COLO668 (cell line): ENCODE measurements around the gene ARL14EP.

ENCODE experiments used
- DNase-seq: peaks from one replicate; lab custom pipeline; 2025; ENCODE audit not compliant: unreplicated experiment; lab: John Stamatoyannopoulos, UW

ARL14EP gene

DNA sequence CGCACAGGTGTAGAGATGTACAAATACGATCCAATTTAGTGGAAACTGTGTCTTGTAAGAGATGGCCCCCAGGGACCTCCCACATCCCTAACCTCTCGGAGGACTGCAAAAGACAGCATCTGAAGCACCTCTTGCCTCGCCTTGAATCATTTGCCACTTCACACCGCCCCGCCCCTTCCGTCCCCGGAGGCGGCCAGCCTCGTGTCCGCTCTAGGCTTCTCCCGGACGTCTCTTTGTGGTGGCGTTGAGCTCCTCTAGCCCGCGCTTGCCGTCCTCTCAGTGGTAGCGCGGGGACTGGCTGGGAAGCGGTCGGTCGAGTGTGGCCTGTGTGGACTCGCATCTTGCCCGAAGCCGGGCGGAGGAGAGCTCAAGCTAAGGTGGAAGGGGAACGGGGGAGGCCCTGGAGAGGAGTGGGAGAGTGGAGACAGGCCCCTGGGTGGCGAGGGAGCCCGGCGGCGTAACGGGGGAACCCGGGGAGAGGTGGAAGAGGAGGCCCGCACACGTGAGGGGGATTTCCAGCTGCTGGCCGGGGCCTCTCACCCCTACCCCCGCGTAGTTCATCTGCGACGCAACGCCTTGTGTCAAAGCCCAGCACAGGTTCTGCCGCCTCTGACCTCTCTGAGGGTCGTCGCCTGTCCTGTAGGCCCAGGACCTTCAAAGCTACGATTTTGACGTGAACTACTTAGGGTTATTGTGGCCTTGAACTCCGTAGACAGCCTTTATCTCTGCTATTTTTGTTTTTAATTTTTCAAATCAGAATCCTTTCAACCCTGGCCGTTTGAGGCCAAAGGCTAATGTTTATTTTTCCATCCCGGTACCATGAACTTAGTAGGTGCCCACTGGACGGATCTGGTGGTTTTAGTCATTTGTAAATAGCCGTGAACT, at the start of gene ARL14EP:
Gene ARL14EP, plus strand, starts transcription at position 279 of the 885 bp plus-strand sequence. CDS start 7,845 bp downstream, outside the sequence.
- peak; percentile 94 for DNase-seq

DNA sequence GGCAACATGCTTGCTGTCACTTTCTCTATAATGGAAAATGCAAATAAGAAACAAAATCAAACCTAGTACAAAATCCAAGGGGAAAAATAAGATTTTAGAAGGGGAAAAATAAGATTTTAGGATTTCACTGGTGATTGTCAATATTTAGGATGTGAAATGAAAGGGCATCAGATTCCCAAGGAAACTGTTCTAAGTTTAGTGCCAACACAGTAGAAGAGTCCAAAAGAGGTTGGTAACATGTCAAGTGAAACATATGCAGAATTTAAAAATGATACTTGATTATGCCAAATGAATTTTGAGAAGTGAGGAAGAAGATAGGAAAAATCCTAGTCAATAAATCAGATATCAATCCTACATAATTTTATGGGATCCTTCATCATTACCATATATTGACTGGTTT, 45.7 kb upstream of the ARL14EP start:
- no peak for DNase-seq

DNA sequence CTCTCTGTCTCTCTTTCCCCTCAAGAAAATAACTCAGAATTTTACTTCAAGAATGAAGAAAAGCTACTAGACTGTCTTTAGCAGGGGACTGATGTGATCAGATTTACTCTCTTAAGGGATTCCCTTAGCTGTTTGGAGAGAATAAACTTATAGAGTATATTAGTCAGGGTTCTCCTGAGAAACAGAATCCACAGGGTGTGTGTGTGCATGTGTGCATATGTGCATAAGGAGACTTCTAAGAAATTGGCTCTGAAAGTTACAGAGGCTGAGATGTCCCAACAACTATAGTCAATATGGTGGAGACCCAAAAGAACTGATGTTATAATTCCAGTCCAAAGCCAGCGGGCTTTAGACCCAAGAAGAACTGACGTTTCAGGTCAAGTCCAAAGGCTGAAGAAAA, 43.1 kb upstream of the ARL14EP start:
- DNase-seq = no peak

DNA sequence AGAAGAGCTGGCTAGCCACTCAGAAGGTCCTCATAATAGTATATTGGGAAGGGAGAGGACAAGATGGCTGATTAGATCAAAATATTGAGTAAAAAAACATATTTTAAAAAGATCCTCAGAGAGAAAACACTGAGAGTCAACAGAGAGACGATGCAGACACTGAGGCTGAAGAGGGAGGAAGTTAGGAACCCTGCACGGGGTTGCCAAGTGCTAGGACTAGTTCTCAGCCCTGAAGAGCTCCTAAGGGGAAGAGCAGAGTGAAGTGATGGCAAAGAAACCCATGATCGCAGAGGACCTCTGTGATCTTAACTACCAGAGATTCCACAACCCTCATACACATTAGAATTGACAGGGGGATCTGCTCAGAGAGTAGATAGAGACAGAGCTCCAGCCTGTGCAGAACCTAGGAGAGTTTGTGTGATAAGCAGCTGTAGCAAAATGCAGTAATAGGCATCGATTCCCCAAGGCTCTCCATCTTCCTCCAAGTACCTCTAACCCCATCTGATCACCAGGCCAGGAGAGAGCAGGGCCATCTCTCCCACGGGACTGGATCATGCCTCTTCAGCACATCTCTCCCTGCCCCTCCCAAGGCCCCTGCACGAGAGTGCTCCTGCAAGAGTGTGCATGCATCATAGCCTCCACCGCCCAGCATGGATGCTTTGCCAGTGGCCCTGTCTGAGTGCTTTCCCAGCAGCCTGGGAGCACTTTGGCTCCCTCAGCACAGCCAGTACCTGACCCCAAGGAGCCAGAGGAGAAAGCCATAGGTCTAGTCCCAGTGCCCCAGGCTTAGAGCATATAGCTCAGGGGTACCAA, 41.2 kb upstream of the ARL14EP start:
- no peak for DNase-seq

DNA sequence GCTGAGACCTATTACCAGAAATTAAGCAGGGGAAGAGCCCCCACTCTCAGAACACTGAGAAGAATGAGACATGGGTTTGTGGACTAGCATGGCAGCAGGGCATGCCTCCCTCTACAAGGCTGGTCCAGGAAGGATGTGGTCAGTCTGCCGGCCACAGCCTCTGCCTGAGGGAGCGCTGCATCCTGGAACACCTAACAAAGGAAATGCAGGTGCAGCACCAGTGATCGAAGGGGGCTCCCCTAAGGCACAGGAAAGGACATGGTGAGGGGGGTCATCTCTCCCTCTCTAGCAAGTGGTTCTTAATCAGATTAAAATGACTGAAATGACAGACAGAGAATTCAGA, 40.6 kb upstream of the ARL14EP start:
- no peak for DNase-seq

GRCh38 chr11:30284836-30285235, 38.1 kb upstream of the ARL14EP start:
- no peak for DNase-seq

GRCh38 chr11:30285416-30286121, 37.3 kb upstream of the ARL14EP start:
- no peak for DNase-seq

DNA sequence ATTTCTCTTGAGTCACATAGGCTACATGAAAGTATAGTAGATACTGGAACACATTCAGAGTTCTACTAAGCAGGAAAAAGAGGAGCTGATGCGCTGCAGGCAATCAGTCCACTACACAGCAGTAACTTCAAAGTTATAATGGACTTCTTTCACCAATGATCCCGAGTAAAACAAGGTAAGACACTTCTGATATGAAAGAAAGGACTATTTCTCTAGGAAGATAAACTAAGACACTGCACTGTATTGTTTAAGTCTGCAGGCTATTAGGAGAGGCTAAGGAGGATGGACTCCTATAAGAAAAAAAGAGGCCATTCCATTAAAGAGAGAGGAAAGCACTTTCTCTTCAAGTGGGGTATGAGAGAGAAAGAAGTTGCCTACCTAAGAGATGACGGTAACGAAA, 31.6 kb upstream of the ARL14EP start:
- DNase-seq = no peak

DNA sequence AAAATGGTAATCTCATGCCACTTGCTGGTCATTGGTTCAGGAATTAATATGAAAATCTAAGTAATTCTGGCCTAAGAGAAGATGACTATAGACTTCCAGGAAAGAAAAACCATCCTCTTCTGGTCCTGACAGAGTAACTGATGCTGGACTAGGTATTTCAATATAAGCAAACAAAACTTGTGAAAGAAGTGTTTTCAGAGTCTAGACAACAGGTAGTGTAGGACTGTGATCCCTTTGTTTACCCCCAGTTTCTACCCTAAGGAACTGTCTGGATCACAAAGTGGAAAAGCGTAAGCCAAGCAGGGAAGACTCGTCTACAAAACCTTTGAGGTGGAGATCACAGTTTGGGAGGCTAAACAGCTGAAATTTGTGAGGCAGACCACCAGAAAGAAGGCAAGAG, 30.4 kb upstream of the ARL14EP start:
- no peak for DNase-seq

DNA sequence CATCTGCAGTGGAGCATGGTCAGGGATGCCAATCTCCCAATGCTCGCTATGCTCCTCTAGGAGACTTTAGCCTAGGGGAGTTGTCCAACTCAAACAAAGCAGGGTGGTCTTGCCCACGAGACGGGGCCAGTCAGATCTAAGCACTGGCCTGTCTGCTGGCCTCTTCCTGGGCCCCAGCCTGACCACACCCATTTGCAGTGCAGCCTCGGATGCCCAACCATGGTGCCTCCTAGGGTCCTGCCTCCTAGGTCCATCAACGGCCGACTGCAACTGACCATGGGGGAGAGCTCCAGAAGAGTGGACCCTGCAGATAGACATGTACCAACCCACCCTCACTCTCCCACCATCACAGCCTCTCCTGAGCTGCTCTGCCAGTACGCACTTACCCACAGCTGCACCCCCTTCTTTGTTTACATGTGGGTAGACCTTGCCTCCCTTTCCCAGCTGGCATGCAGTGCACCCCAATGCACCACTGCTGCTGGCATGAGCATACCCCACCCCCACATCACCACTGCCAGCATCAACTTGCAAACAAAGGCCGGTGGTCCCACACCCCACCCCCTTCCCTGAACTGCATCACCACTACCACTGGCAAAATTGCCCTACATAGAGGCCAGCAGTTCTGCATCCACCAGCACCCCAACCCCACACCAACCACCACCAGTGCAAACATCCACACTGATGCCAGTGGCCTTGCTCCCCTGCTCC, 27.6 kb upstream of the ARL14EP start:
- no peak for DNase-seq

DNA sequence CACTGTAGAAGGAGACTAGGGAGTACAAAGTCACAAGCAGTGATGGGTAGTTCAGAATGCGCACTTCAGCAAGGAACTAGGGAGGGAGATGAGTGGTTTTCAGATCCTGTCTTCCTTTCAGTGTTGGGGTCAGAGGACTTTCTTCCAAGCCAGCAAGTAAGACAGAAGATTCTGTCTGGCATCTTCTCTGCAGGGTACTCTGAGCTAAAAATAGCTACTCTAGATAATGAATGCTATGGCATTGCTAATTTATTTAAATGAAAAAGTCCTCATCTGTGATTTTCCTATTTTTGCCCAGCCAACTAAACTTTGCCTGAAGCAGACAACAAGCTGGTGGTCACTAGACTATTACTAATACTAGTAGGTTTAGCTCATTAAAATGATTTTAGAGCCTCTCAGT, 18.3 kb upstream of the ARL14EP start:
- no peak for DNase-seq

GRCh38 chr11:30310623-30311022, 12.3 kb upstream of the ARL14EP start:
- no peak for DNase-seq

DNA sequence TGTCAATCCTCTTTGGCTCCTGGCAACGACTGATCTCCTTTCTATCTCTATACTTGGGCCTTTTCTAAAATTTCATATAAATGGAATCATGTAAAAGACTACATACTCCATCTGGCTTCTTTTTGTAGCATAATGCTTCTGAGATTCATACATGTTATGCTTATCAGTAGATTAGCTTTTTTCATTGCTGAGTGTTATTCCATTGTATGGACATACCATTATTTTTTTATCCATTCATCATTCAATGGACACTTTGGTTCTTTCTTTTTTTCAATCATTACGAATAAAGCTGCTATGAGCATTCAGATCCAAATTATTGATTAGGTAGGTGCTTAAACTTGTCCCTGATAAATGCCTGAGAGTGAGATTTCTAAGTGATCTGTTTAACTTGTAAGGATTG, 11.7 kb upstream of the ARL14EP start:
- DNase-seq = no peak

GRCh38 chr11:30312243-30312642, 10.7 kb upstream of the ARL14EP start:
- no peak for DNase-seq

DNA sequence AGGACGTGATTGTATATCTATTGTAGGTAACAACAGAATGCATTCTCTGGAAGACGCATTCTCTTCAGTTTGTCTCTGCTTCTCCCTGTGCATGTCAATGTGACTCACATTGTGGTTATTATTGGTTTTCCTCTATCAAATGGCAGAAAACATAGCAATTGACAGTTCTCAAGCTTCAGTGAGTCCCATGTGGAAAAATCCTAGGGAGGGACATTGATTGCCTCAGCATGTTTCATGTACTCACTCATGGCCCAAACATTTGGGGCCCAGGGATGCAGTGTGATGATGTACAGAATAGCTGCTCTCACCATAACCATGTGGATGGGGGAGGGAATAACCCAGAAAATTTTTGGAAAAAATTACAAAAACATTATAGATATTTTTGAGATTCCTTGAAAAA, 9.3 kb upstream of the ARL14EP start:
- DNase-seq = no peak

DNA sequence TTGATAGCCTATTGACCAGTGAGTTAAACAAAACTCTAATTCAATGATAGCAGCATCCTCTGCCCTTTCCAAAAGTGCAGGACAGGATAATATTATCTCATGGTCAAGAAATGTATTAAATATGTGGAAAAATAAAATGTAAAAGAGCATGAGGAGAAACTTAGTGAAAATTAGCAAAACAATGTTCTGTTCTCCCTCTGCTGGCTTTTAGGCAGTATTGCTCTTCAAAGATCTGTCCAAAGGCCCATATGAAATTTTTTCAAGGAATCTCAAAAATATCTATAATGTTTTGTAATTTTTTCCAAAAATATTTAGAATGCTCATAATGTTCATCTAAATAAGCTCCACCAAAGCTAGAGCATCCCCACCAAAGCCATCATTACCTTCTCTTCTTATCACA, 8.3 kb upstream of the ARL14EP start:
- no peak for DNase-seq

GRCh38 chr11:30316237-30316636, 6.7 kb upstream of the ARL14EP start:
- DNase-seq = no peak

GRCh38 chr11:30317030-30317429, 5.9 kb upstream of the ARL14EP start:
- DNase-seq = no peak

DNA sequence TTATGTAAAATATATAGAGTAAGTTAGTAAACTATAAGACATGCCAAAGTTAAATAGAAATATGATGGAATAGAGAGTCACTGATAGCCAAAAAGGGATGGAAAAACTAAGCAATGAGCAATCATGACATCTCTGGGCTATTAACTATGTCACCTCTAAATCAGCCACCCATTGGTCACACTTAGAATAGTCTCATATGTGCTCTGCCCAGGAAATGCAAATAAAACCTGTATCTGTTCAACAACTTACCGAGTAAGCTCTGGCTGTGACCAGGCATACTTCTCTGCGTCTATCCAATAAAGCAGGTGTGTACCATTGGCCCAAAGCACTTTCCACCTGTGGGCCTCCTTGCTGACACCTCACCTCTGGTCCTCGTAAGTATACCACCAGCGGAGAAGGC, 1.6 kb upstream of the ARL14EP start:
- no peak for DNase-seq

DNA sequence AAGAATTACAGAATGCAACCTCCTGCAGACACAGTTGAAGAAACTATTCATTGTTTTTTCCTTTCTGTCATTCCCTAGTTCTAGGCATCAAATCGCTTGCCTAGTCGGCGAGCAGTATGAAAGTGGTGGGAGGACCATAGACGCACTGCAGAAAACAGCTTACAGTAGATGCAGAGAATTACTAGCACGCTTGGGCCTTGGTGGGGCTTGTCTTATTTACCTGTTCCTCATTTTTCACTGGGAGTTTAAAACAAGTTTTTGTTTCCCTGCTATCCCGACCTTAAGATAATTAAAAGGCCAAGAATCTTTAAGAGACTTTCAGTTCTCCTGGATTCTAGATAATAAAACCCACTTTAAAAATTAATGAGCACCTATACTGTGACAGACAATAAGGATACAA, 713 bp upstream of the ARL14EP start:
- no peak for DNase-seq
